GM19455 (cell line): Measurements from ENCODE around the gene C9orf72.
"Not testable (repeated sequence)": the region's sequence is repeated elsewhere in the genome, so short reads cannot be mapped to it uniquely, and the experiment has no call there.

Experiments
- ATAC-seq: cut with Tn5 transposase; IDR thresholded peaks from one replicate; pipeline ENCODE4 v1.9.1; 2021; ENCODE audit not compliant: unreplicated experiment

C9orf72 gene

DNA sequence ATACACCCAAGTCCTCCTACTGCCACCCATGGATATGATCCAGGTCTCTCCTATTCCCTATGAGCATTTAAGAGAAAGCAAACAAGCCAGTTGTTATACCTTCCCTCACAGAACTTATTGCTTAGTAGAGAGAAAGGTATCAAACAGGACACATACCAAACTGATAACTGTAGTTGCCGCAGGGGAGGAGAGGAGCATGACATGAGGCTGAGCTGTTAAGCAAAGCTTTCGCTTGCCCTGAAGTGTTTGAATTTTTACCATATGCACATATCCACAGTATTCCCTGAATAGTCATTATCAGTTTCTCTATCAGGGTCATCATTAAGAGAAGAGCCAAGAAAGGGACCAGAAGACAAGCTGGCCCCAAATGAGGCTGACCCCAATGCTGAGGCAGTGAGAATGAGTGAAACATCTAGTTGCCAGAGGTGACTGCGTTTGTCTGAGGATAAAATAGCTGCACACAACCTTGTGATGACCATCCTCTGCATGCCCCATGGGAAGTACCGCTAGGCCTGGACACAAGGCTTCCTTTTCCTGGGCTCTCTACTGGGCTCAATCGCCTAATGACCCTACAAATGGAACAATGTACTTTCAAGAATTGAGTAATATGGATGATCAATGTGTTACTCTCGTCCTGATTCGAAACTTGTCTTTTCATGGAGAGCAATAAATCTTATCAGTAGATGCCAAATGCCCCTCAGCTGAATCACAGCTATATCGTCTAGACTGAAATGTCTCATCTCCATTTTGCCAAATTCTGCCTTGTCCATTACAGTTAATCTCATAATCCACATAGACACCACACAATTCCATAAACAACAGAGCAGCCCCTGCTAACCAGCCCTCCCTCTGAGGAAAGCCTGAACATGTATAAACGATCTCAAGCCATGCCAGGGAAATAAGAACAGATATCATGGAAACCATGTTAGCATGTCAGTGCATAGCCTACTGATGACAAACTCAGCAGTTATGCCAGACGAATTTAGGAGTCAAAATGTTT lies 53.5 kb downstream of the C9orf72 start:
- ATAC-seq, result no peak

- ATAC-seq, result no peak
These were observed 54.5 kb downstream of the C9orf72 start for GRCh38 chr9:27518809-27519208.

DNA sequence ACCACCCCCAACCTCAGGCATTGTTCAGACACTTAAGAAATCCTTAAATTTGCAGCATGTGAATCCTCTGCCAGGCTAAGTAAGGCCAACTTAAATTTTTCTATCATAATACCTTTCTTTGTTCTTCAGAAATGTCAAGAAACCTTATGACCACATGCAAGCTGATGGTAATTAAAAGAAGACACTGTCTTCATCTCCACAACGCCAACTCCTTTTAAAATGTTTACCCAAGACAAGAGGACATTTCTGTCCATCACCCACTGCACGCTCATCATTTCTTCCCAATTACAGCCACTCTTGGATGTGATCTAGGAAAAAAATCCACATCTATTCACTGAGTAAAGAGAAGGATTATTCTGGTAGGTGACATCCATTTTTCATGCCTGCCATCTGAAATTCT lies 55.3 kb downstream of the C9orf72 start:
- no peak for ATAC-seq

DNA sequence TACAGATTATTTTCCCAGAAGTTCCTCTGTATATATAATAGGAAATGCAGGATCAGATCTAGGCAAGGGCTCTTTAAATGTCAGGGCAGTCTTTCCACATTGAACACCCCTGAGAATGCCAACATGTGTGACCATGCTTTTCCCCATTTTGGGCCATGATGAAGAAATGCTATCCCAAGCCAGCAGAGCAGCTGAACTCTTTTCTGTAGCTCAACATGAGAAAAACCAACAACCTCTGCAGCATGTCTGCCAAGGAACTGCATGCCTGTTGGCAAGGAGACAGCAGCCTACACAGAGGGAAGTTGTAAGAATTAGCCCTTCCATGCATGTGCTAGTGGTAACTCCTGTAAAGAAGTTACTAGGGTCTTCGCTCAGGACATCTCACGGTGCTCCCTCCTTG lies 58.7 kb downstream of the C9orf72 start:
- no peak for ATAC-seq

- ATAC-seq, result no peak
These were observed 61.5 kb downstream of the C9orf72 start for GRCh38 chr9:27511771-27512170.

GRCh38 chr9:27510780-27511179 lies 62.5 kb downstream of the C9orf72 start:
- no peak for ATAC-seq

- no peak for ATAC-seq
These were observed 66.3 kb downstream of the C9orf72 start for GRCh38 chr9:27506981-27507380.

DNA sequence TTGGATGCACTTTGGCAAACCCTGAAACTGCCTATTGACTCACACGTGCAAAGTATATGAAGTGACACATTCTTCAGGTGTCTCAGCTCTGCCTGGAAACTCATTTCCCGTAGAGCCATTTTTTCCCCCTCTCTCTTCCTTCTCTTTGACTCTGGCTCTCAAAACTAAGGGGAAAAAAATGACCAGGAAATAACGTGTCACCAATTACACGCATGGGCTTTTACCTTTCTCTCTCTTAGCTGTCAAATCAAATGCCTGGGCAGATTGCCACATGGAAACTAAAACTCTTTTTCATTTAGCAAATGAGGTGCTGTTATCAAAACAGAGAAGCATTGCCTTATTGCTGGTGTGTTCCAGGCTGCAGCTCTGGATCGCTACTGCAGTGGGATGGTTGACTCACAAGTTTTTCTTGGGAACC lies 67.5 kb downstream of the C9orf72 start:
- ATAC-seq, result no peak

GRCh38 chr9:27504259-27504658 lies 69.0 kb downstream of the C9orf72 start:
- no peak for ATAC-seq

GRCh38 chr9:27503623-27504022 lies 69.7 kb downstream of the C9orf72 start:
- no peak for ATAC-seq

DNA sequence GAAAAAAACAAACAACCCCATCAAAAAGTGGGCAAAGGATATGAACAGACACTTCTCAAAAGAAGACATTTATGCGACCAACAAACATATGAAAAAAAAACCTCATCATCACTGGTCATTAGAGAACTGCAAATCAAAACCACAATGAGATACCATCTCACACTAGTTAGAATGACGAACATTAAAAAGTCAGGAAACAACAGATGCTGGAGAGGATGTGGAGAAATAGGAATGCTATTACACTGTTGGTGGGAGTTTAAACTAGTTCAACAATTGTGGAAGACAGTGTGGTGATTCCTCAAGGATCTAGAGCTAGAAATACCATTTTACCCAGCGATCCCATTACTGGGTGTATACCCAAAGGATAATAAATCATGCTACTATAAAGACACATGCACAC lies 72.4 kb downstream of the C9orf72 start:
- ATAC-seq, result not testable (repeated sequence)

DNA sequence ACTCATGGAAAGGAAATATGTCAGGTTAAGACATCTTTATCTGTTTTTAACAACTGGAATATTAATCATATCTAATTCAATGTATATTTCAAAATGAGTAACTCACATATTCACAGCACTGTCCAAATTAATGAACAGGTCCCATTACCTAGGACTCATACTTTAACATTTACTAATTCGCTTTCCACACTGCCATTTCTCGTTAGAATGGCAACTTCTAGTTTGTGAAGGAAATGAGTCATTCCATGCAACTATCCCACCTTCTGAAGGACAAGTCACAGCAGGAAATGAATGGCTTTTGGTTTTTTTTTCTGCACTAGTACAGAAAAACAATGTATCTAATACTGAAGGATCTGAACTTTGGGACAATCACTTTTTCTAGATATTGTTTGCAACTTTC lies 73.8 kb downstream of the C9orf72 start:
- ATAC-seq, result no peak

GRCh38 chr9:27497883-27498417 lies 75.3 kb downstream of the C9orf72 start:
- no peak for ATAC-seq
